GM12878 (cell line): ENCODE results near the gene CDC42BPB. TPM values are rescaled to one million over a fixed set of nuclear protein-coding genes. Genes with fewer than 3 reads are reported as not detected.

Source experiments
- ATAC-seq: fragments of 200-7000 bp; cut with Tn5 transposase; 3 replicates; pipeline ENCODE4 v1.9.1; 2020; ENCODE audit warnings: mild to moderate bottlenecking, moderate library complexity
- BruUV-seq: library from RNA; stranded (reverse); fragments of 400-500 nt; replicated peaks from 2 replicates; lab custom pipeline; 2021; lab: Mats Ljungman, UMichigan
- CTCF ChIA-PET: fragments of 300-600 bp; sonication (Branson Sonifier 250); formaldehyde crosslinking; extraction: SDS; loops from one replicate; lab custom pipeline; 2021; ENCODE audit warnings: inconsistent platforms; lab: Yijun Ruan, JAX
- POLR2A ChIA-PET: fragments of 350-600 bp; formaldehyde crosslinking; extraction: SDS; loops from one replicate; lab custom pipeline; 2021; ENCODE audit warnings: inconsistent platforms; lab: Charles Lee
- RAD21 ChIA-PET: fragments of 300-600 bp; sonication (Branson Sonifier 250); formaldehyde crosslinking; loops from one replicate; lab custom pipeline; 2023; ENCODE audit warnings: antibody characterized with exemption; ENCODE audit not compliant: unreplicated experiment; lab: Charles Lee
- SMC1A ChIA-PET: fragments of 300-600 bp; sonication (Branson Sonifier 250); formaldehyde crosslinking; loops from one replicate; lab custom pipeline; 2023; ENCODE audit not compliant: unreplicated experiment, uncharacterized antibody; lab: Charles Lee
- DNase-seq: peaks from one replicate; pipeline ENCODE4 v3.0.0-alpha.2; 2011; ENCODE audit warnings: low read depth, low spot score
- FAIRE-seq: peaks from 3 replicates; lab custom pipeline; 2011; peaks lifted over from hg19 to GRCh38; lab: Jason Lieb, UNC
- H2AFZ ChIP-seq: 2 replicates; pipeline ENCODE4 v1.6.0; 2011; ENCODE audit warnings: low read depth, low read length, control low read depth; ENCODE audit not compliant: control insufficient read depth
- H3K27ac ChIP-seq: 2 replicates; pipeline ENCODE4 v1.5.1; 2011; ENCODE audit warnings: control low read depth; ENCODE audit not compliant: control insufficient read depth, insufficient read depth
- H3K27me3 ChIP-seq, 2 experiments: replicated peaks in 1 of 2; 2 replicates each; pipeline versions ENCODE4 v1.6.0 to v1.6.1; 2011; ENCODE audit warnings: low read length in 1 of 2; ENCODE audit not compliant: control insufficient read depth in 2 of 2, insufficient read depth in 2 of 2
- H3K36me3 ChIP-seq, 2 experiments: 2 replicates each; pipeline ENCODE4 v1.5.1; 2011; ENCODE audit warnings: low read length in 1 of 2; ENCODE audit not compliant: control insufficient read depth in 2 of 2, insufficient read depth in 2 of 2
- H3K4me1 ChIP-seq: 2 replicates; pipeline ENCODE4 v1.6.1; 2011; ENCODE audit warnings: mild to moderate bottlenecking, low read length, moderate library complexity, mixed read lengths; ENCODE audit not compliant: control insufficient read depth, insufficient read depth
- H3K4me2 ChIP-seq: 2 replicates; pipeline ENCODE4 v1.6.0; 2011; ENCODE audit warnings: control low read depth; ENCODE audit not compliant: control insufficient read depth, insufficient read depth
- H3K4me3 ChIP-seq: fragments of 200-600 bp; sonication (generic); 2 replicates; pipeline ENCODE4 v1.5.1; 2016
- H3K79me2 ChIP-seq: 2 replicates; pipeline ENCODE4 v1.6.0; 2011; ENCODE audit warnings: low read length; ENCODE audit not compliant: control insufficient read depth, insufficient read depth
- H3K9ac ChIP-seq: 2 replicates; pipeline ENCODE4 v1.8.0; 2011; ENCODE audit warnings: low read length, control low read depth, mixed read lengths; ENCODE audit not compliant: control insufficient read depth, insufficient read depth
- H3K9me3 ChIP-seq: replicated peaks from 3 replicates; pipeline ENCODE4 v1.5.1; 2011; ENCODE audit warnings: mild to moderate bottlenecking, low read length; ENCODE audit not compliant: control insufficient read depth, insufficient read depth
- H4K20me1 ChIP-seq: 2 replicates; pipeline ENCODE4 v1.6.0; 2011; ENCODE audit not compliant: control insufficient read depth, insufficient read depth
- ATF7 ChIP-seq: fragments of 450-650 bp; IDR thresholded peaks from 2 replicates; pipeline ENCODE4 v1.6.1; 2016; ENCODE audit warnings: low read depth, mild to moderate bottlenecking
- CBFB ChIP-seq: IDR thresholded peaks from 2 replicates; pipeline ENCODE4 v1.6.1; 2016; ENCODE audit warnings: antibody characterized with exemption, low read depth
- NR2F1 ChIP-seq: fragments of 450-650 bp; conservative IDR thresholded peaks from 2 replicates; pipeline ENCODE4 v1.6.1; 2017; ENCODE audit warnings: mild to moderate bottlenecking
- RUNX3 ChIP-seq: IDR thresholded peaks from 2 replicates; pipeline ENCODE4 v1.6.1; 2012; ENCODE audit warnings: low read length, inconsistent platforms
- SUZ12 ChIP-seq: fragments of 200-600 bp; sonication (generic); IDR thresholded peaks from one replicate; pipeline ENCODE4 v1.6.1; 2018; ENCODE audit warnings: antibody characterized with exemption, mild to moderate bottlenecking; ENCODE audit not compliant: unreplicated experiment
- WGBS: methylation state at CpG from one replicate; pipeline ENCODE4 v1.1.6; 2016; ENCODE audit warnings: low lambda C conversion rate; ENCODE audit not compliant: insufficient replicate concordance, insufficient coverage; ENCODE audit errors: missing lambda C conversion rate; 5-methylcytosine and 5-hydroxymethylcytosine counted together
- in situ Hi-C: fragments of 300-500 bp; cut with MboI; formaldehyde crosslinking; loops from 9 replicates; pipeline ENCODE4 v1.14.3; 2018; ENCODE audit warnings: mixed read lengths
- intact Hi-C: fragments of 100-400 bp; cut with micrococcal nuclease; formaldehyde crosslinking; loops from one replicate; pipeline ENCODE4 v1.14.2; 2022; ENCODE audit not compliant: unreplicated experiment
- polyA plus RNA-seq, 11 experiments: library from polyadenylated mRNA; depleted of rRNA in 4 of 11; unstranded in 6 of 11; stranded (reverse) in 5 of 11; fragments of >200 nt; fragmentation: Nextera tagmentation in 4 of 11; fragmentation: Illumina TruSeq in 1 of 11; extraction: Ambion mirVana in 4 of 11; extraction: Trizol in 1 of 11; gene quantifications; 1 replicate in 1 of 11; 2 replicates in 10 of 11; pipeline versions ENCODE4 v1.2.1 to v1.2.3, GENCODE V29; 2011 to 2016; ENCODE audit warnings: inconsistent platforms in 2 of 11, missing spikeins in 2 of 11, low read depth in 1 of 11
- total RNA-seq, 4 experiments: library from RNA; depleted of rRNA in 3 of 4; stranded (reverse); fragments of >200 nt in 3 of 4; fragmentation: Illumina TruSeq in 1 of 4; extraction: Trizol in 1 of 4; gene quantifications; 2 replicates each; pipeline versions ENCODE4 v1.2.1 to v1.2.3, GENCODE V29; 2013 to 2021
- TF ChIP-seq, protein P1 (sequence below): IDR thresholded peaks from 2 replicates; pipeline ENCODE4 v1.6.1; 2011; ENCODE audit warnings: borderline replicate concordance, low read depth, mild to moderate bottlenecking, moderate library complexity, mixed read lengths, low read length; ENCODE audit not compliant: insufficient read depth; ENCODE audit errors: extremely low read length

Gene CDC42BPB
- total and polyA plus RNA-seq, 10 of the 15 experiments (the other 5 are each of a cell fraction or from before 2014, with no cell fraction given): 0.42 to 22.1 (median 13.3) TPM

DNA sequence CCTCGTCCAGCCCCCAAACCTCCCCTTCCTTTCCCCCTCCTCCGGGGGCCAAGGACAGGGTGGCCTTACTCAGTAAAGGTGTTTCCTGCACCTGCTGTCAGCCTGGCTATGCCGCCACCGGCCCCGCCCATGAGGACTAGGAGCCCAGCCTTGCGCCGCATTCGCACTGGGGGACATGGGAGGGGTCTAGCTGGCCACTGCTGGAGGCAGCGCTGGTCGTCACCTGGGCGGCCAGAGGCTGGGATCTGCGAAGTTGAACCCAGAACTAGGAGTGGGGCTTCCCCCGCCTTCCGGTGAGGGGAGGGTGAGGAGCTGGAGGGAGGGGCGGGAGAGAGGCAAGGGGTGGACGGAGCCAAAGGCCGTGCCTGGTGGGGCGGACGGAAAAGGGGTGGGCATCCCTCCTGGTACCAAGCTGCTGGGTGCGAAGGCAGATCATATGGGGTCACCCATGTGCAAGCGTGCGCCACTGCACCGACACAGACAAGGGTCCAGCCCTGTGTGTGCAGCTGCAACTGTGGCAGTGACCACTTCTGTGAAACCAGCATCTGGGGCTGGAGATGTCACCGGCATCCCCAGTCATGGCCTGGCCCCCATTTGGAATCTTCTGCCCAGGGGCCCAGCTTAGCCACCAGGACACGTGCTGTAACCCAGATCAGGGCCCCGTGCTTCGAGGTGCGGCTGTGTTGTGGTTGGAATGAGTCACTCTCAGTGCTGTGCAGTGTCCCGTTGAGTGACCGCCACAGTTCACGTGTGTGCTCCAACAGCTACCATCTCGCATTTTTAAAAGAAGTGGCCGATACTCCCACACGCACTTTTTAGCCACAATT is 126.4 kb downstream of the CDC42BPB start (continued):
- peak; percentile 44 for TF ChIP-seq NR2F1
- peak; percentile 91 for TF ChIP-seq RUNX3
- 0 out of 2 replicates have a peak, but pooled peaks have one; percentile 51 for TF ChIP-seq CBFB
- TF ChIP-seq, protein P1, sequence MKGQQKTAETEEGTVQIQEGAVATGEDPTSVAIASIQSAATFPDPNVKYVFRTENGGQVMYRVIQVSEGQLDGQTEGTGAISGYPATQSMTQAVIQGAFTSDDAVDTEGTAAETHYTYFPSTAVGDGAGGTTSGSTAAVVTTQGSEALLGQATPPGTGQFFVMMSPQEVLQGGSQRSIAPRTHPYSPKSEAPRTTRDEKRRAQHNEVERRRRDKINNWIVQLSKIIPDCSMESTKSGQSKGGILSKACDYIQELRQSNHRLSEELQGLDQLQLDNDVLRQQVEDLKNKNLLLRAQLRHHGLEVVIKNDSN: peak; percentile 27
- 0 out of 2 replicates have a peak, but pooled peaks have one; percentile 14 for TF ChIP-seq ATF7

DNA sequence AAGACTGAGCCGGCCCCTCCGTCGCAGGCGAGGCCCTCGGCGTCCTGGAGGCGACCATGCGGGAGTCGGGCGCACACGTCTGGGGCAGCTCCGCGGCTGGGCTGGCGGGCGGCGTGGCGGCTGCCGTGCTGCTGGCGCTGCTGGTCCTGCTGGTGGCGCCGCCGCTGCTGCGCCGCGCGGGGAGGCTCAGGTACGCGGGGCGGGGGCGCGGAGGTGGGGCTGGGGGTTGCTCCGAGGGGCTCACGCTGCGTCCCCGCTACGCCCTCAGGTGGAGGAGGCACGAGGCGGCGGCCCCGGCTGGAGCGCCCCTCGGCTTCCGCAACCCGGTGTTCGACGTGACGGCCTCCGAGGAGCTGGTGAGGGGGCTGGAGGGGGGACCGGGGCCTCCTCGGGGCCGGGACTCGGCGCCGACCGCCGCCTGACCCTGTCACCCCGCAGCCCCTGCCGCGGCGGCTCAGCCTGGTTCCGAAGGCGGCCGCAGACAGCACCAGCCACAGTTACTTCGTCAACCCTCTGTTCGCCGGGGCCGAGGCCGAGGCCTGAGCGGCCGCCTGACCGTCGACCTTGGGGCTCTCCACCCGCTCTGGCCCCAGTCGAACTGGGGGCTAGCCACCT is 127.1 kb downstream of the CDC42BPB start:
- Histone ChIP-seq H3K79me2 (no peaks in the 10 kb centered on the region), H3K9ac (no peak overlapping the region), H3K4me1 (peaks cover 24% of the 10 kb centered on the region), H3K4me2 (no peak overlapping the region; the same call in 1 of the 2 replicates), H3K9me3 (no peaks in the 10 kb centered on the region), H3K36me3 (peaks cover 0 to 1% of the 10 kb centered on the region in 2 experiments; a peak in 1 of 4 replicates), H2AFZ (no peak overlapping the region), H3K27me3 (peaks cover 7 to 10% of the 10 kb centered on the region in 2 experiments), H3K27ac (no peak overlapping the region), H4K20me1 (no peaks in the 10 kb centered on the region), H3K4me3 (no peak overlapping the region)
- in situ Hi-C loops (no loop called here), intact Hi-C loops (no loop called here)
- ChIA-PET CTCF (no interaction called here), RAD21 (interaction anchor here (1.4 kb wide), 1 partner anchor 237 kb away, joined by 3 read pairs; no protein-coding TSS in a partner anchor), SMC1A (no interaction called here), POLR2A (no interaction called here)
- WGBS: 52% methylated on average over 51 of the region's 74 CpGs
- DNase-seq: no peak
- BruUV-seq: no TSS peak
- TF ChIP-seq SUZ12: peak; percentile 42
- TF ChIP-seq, protein P1: no peak
- ATAC-seq: peak; percentile 17
- FAIRE-seq: no peak
